SK-N-SH (cell line): ENCODE measurements around the gene GPC5. TPM values are rescaled to one million over a fixed set of nuclear protein-coding genes. Genes with fewer than 3 reads are reported as not detected.

ENCODE experiments used
- CTCF ChIA-PET: fragments of 300-600, 350-600 bp; formaldehyde crosslinking; extraction: SDS; loops from one replicate; lab custom pipeline; 2021; lab: Yijun Ruan, JAX
- POLR2A ChIA-PET: fragments of 350-600 bp; sonication (Branson Sonifier 250); formaldehyde crosslinking; extraction: SDS; loops from one replicate; lab custom pipeline; 2020; ENCODE audit warnings: antibody characterized with exemption, inconsistent platforms; lab: Yijun Ruan, JAX
- DNase-seq: peaks from one replicate; pipeline ENCODE4 v3.0.0; 2012
- H2AFZ ChIP-seq: fragments of 200-600 bp; sonication (generic); 2 replicates; pipeline ENCODE4 v1.8.1; 2016; ENCODE audit warnings: antibody characterized with exemption, mild to moderate bottlenecking, low read depth
- H3F3A ChIP-seq: fragments of 200-600 bp; sonication (generic); replicated peaks from 2 replicates; pipeline ENCODE3; 2016; ENCODE audit warnings: antibody characterized with exemption, mild to moderate bottlenecking; ENCODE audit not compliant: insufficient read depth
- H3K27ac ChIP-seq, 2 experiments: fragments of 200-500 bp in 1 of 2; fragments of 200-600 bp in 1 of 2; sonication (Bioruptor generic) in 1 of 2; sonication (generic), shearing (Covaris generic) in 1 of 2; 2 replicates each; pipeline versions ENCODE4 v1.5.1 to v1.6.1; 2014 to 2016; ENCODE audit warnings: low read depth in 2 of 2, inconsistent platforms in 1 of 2, low read length in 1 of 2, mild to moderate bottlenecking in 1 of 2, mixed read lengths in 1 of 2
- H3K27me3 ChIP-seq: fragments of 200-600 bp; sonication (generic), shearing (Covaris generic); 2 replicates; pipeline ENCODE4 v1.6.1; 2016; ENCODE audit warnings: mixed run types; ENCODE audit not compliant: insufficient read depth
- H3K36me3 ChIP-seq, 2 experiments: fragments of 200-500 bp in 1 of 2; fragments of 200-600 bp in 1 of 2; sonication (Bioruptor generic) in 1 of 2; sonication (generic) in 1 of 2; replicated peaks in 1 of 2; 2 replicates each; pipeline versions ENCODE3 to v1.5.1; 2014 to 2016; ENCODE audit warnings: low read length in 1 of 2, mild to moderate bottlenecking in 1 of 2; ENCODE audit not compliant: insufficient read depth in 2 of 2, control insufficient read depth in 1 of 2
- H3K4me1 ChIP-seq, 2 experiments: fragments of 200-500 bp in 1 of 2; fragments of 200-600 bp in 1 of 2; sonication (Bioruptor generic) in 1 of 2; sonication (generic), shearing (Covaris generic) in 1 of 2; 2 replicates each; pipeline versions ENCODE4 v1.5.1 to v1.6.1; 2014 to 2016; ENCODE audit warnings: low read depth in 1 of 2, low read length in 1 of 2, mixed run types in 1 of 2; ENCODE audit not compliant: insufficient read depth in 2 of 2, control insufficient read depth in 1 of 2
- H3K4me2 ChIP-seq: fragments of 200-600 bp; sonication (generic), shearing (Covaris generic); 2 replicates; pipeline ENCODE4 v1.6.1; 2017; ENCODE audit warnings: mixed run types
- H3K4me3 ChIP-seq, 2 experiments: fragments of 200-500 bp in 1 of 2; fragments of 200-600 bp in 1 of 2; sonication (Bioruptor generic) in 1 of 2; sonication (generic), shearing (Covaris generic) in 1 of 2; 2 replicates each; pipeline versions ENCODE4 v1.5.1 to v1.8.1; 2014 to 2016; ENCODE audit warnings: low read depth in 2 of 2, inconsistent platforms in 1 of 2, low read length in 1 of 2, mild to moderate bottlenecking in 1 of 2, mixed read lengths in 1 of 2, moderate library complexity in 1 of 2
- H3K79me2 ChIP-seq: fragments of 200-600 bp; sonication (generic); 2 replicates; pipeline ENCODE4 v1.8.1; 2017; ENCODE audit warnings: mild to moderate bottlenecking; ENCODE audit not compliant: insufficient read depth
- H3K9ac ChIP-seq: fragments of 200-600 bp; sonication (generic); 2 replicates; pipeline ENCODE4 v1.6.1; 2017; ENCODE audit warnings: mixed run types
- H3K9me2 ChIP-seq: fragments of 200-600 bp; sonication (generic); 2 replicates; pipeline ENCODE4 v1.6.1; 2017; ENCODE audit warnings: mixed run types
- H3K9me3 ChIP-seq: fragments of 200-600 bp; sonication (generic); 2 replicates; pipeline ENCODE4 v1.6.1; 2017; ENCODE audit warnings: mixed run types, mild to moderate bottlenecking, moderate library complexity
- H4K20me1 ChIP-seq: fragments of 200-600 bp; sonication (generic); 2 replicates; pipeline ENCODE4 v1.6.1; 2017; ENCODE audit warnings: mild to moderate bottlenecking, mixed run types; ENCODE audit not compliant: insufficient read depth
- ELF1 ChIP-seq: IDR thresholded peaks from 2 replicates; pipeline ENCODE4 v1.4.0; 2012
- EZH2phosphoT487 ChIP-seq: fragments of 200-600 bp; sonication (generic); IDR thresholded peaks from 2 replicates; pipeline ENCODE4 v1.6.1; 2017; ENCODE audit warnings: low read depth, mixed run types, mild to moderate bottlenecking, antibody characterized with exemption, moderate library complexity, borderline replicate concordance
- FOXJ3 ChIP-seq: sonication (generic); formaldehyde crosslinking; IDR thresholded peaks from 2 replicates; pipeline ENCODE4 v1.5.1; 2020; ENCODE audit warnings: mild to moderate bottlenecking, missing genetic modification reagents
- FOXM1 ChIP-seq: IDR thresholded peaks from 2 replicates; pipeline ENCODE4 v1.4.0; 2012; ENCODE audit warnings: low read depth, mild to moderate bottlenecking
- GABPA ChIP-seq: IDR thresholded peaks from 2 replicates; pipeline ENCODE4 v1.4.0; 2012; ENCODE audit warnings: low read depth, mild to moderate bottlenecking
- GATA2 ChIP-seq: sonication (generic); formaldehyde crosslinking; IDR thresholded peaks from 2 replicates; pipeline ENCODE4 v1.5.0; 2020; ENCODE audit warnings: mild to moderate bottlenecking, missing genetic modification reagents
- JUND ChIP-seq: IDR thresholded peaks from 2 replicates; pipeline ENCODE4 v1.4.0; 2012
- MXI1 ChIP-seq: IDR thresholded peaks from 2 replicates; pipeline ENCODE4 v1.6.1; 2012; ENCODE audit warnings: mild to moderate bottlenecking, low read depth, low read length, improper control_type of control experiment
- NRF1 ChIP-seq: IDR thresholded peaks from 2 replicates; pipeline ENCODE4 v1.6.1; 2012; ENCODE audit warnings: low read depth, mild to moderate bottlenecking, low read length
- RCOR1 ChIP-seq: fragments of 150-350 bp; IDR thresholded peaks from 2 replicates; pipeline ENCODE4 v1.6.1; 2017; ENCODE audit warnings: antibody characterized with exemption, low read length
- SMC3 ChIP-seq: IDR thresholded peaks from 2 replicates; pipeline ENCODE4 v1.6.1; 2012; ENCODE audit warnings: low read depth, low read length, improper control_type of control experiment
- TAF1 ChIP-seq: IDR thresholded peaks from 2 replicates; pipeline ENCODE4 v1.6.1; 2012; ENCODE audit warnings: low read depth, mild to moderate bottlenecking, low read length, moderate library complexity, borderline replicate concordance
- TCF12 ChIP-seq: IDR thresholded peaks from 2 replicates; pipeline ENCODE4 v1.4.0; 2012
- WGBS: methylation state at CpG from one replicate; pipeline ENCODE4 v1.1.6; 2017; ENCODE audit warnings: low lambda C conversion rate; 5-methylcytosine and 5-hydroxymethylcytosine counted together
- polyA plus RNA-seq, 3 experiments: library from polyadenylated mRNA; depleted of rRNA; stranded (reverse); fragments of >200 nt; gene quantifications; 2 replicates each; pipeline ENCODE4 v1.2.3, GENCODE V29; 2012
- TF ChIP-seq, protein P1 (sequence below): IDR thresholded peaks from 2 replicates; pipeline ENCODE4; 2012
- TF ChIP-seq, protein P2 (sequence below): fragments of 200-600 bp; sonication (generic); IDR thresholded peaks from 2 replicates; pipeline ENCODE4 v1.6.1; 2017; ENCODE audit warnings: antibody characterized with exemption, mild to moderate bottlenecking, moderate library complexity
- TF ChIP-seq, protein P3 (sequence below): fragments of 150-350 bp; IDR thresholded peaks from 2 replicates; pipeline ENCODE4 v1.6.1; 2016; ENCODE audit warnings: mild to moderate bottlenecking, low read depth, low read length
- TF ChIP-seq, protein P4 (sequence below): IDR thresholded peaks from 2 replicates; pipeline ENCODE4 v1.4.0; 2012; ENCODE audit warnings: low read depth

GPC5 gene
- polyA plus RNA-seq, 1 of the 3 experiments (the other 2 are of a cell fraction), result 0.03 TPM

DNA sequence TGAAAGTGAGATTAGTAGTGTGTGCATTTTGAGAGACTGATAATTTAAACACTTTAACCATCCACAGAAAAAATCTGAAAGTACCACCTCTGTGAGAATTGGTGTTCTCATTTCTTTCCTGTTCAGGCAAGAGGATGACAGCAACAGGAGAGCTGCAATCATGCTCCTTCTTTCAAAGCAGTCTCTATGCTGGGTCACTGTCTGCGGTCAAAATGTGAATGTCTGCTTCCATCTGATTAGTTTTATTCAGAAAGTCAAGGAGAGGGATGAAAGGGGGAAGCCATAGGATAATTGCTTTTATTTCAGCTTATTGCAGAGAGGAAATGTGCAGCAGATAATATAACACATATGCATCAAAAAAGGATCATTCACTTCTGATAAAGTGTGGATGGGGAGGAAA is 1514.2 kb downstream of the GPC5 start:
- no peaks in the 10 kb centered on the region for H4K20me1 ChIP-seq
- H3K4me1 ChIP-seq, result no peaks in the 10 kb centered on the region
- H3K36me3 ChIP-seq, result no peaks in the 10 kb centered on the region
- no peak overlapping the region for H2AFZ ChIP-seq
- no peaks in the 10 kb centered on the region for H3F3A ChIP-seq
- POLR2A ChIA-PET, result no interaction called here
- TF ChIP-seq, protein P1, sequence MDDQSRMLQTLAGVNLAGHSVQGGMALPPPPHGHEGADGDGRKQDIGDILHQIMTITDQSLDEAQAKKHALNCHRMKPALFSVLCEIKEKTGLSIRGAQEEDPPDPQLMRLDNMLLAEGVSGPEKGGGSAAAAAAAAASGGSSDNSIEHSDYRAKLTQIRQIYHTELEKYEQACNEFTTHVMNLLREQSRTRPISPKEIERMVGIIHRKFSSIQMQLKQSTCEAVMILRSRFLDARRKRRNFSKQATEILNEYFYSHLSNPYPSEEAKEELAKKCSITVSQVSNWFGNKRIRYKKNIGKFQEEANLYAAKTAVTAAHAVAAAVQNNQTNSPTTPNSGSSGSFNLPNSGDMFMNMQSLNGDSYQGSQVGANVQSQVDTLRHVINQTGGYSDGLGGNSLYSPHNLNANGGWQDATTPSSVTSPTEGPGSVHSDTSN, result no peak
- TF ChIP-seq JUND (no peak), MXI1 (no peak), FOXM1 (no peak), NRF1 (no peak), EZH2phosphoT487 (no peak), ELF1 (no peak), SMC3 (no peak), FOXJ3 (CRISPR knock-in tag) (no peak), GABPA (no peak), RCOR1 (no peak), TAF1 (no peak), TCF12 (no peak), GATA2 (no peak)
- TF ChIP-seq, protein P2, sequence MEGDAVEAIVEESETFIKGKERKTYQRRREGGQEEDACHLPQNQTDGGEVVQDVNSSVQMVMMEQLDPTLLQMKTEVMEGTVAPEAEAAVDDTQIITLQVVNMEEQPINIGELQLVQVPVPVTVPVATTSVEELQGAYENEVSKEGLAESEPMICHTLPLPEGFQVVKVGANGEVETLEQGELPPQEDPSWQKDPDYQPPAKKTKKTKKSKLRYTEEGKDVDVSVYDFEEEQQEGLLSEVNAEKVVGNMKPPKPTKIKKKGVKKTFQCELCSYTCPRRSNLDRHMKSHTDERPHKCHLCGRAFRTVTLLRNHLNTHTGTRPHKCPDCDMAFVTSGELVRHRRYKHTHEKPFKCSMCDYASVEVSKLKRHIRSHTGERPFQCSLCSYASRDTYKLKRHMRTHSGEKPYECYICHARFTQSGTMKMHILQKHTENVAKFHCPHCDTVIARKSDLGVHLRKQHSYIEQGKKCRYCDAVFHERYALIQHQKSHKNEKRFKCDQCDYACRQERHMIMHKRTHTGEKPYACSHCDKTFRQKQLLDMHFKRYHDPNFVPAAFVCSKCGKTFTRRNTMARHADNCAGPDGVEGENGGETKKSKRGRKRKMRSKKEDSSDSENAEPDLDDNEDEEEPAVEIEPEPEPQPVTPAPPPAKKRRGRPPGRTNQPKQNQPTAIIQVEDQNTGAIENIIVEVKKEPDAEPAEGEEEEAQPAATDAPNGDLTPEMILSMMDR, result no peak
- TF ChIP-seq, protein P3, sequence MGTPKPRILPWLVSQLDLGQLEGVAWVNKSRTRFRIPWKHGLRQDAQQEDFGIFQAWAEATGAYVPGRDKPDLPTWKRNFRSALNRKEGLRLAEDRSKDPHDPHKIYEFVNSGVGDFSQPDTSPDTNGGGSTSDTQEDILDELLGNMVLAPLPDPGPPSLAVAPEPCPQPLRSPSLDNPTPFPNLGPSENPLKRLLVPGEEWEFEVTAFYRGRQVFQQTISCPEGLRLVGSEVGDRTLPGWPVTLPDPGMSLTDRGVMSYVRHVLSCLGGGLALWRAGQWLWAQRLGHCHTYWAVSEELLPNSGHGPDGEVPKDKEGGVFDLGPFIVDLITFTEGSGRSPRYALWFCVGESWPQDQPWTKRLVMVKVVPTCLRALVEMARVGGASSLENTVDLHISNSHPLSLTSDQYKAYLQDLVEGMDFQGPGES, result no peak
- TF ChIP-seq, protein P4, sequence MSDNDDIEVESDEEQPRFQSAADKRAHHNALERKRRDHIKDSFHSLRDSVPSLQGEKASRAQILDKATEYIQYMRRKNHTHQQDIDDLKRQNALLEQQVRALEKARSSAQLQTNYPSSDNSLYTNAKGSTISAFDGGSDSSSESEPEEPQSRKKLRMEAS, result no peak
- TF ChIP-seq, all 33 proteins: peak for 0
- H3K4me3 ChIP-seq, result no peak overlapping the region
- 93% methylated on average over 1 of the region's 1 CpG for WGBS
- H3K9ac ChIP-seq, result no peak overlapping the region
- no peaks in the 10 kb centered on the region for H3K79me2 ChIP-seq
- no peak overlapping the region for H3K4me2 ChIP-seq
- H3K27me3 ChIP-seq, result no peaks in the 10 kb centered on the region
- no peaks in the 10 kb centered on the region for H3K9me3 ChIP-seq
- CTCF ChIA-PET, result interaction anchor here (1.0 to 1.6 kb wide), 2 partner anchors 16 to 17 kb away, joined by 4 to 5 read pairs; no protein-coding TSS in a partner anchor
- H3K27ac ChIP-seq, result no peak overlapping the region
- DNase-seq, result no peak
- H3K9me2 ChIP-seq, result no peaks in the 10 kb centered on the region
